MV-4-11 (cell line): ENCODE results near the gene ARVCF.

Experiments
- DNase-seq: peaks from one replicate; lab custom pipeline; 2025; lab: John Stamatoyannopoulos, UW

The ARVCF gene

GRCh38 chr22:20015971-20016733 lies 471 bp downstream of the ARVCF start:
- no peak for DNase-seq

GRCh38 chr22:20015187-20015625 lies 1.4 kb downstream of the ARVCF start:
- no peak for DNase-seq

GRCh38 chr22:20014526-20015186 lies 2.0 kb downstream of the ARVCF start:
- no peak for DNase-seq

- DNase-seq: no peak
Measured at GRCh38 chr22:20013382-20013871, 3.2 kb downstream of the ARVCF start.

- DNase-seq: no peak
Measured at GRCh38 chr22:20012741-20013331, 3.8 kb downstream of the ARVCF start.

- DNase-seq: no peak
Measured at GRCh38 chr22:20011993-20012740, 4.5 kb downstream of the ARVCF start.

- DNase-seq: no peak
Measured at GRCh38 chr22:20011123-20011992, 5.3 kb downstream of the ARVCF start.

- no peak for DNase-seq
Measured at GRCh38 chr22:20010307-20011122, 6.1 kb downstream of the ARVCF start.

- DNase-seq: no peak
Measured at GRCh38 chr22:20009582-20010306, 6.9 kb downstream of the ARVCF start.

GRCh38 chr22:20009018-20009491 lies 7.6 kb downstream of the ARVCF start:
- no peak for DNase-seq

- DNase-seq: no peak
Measured at GRCh38 chr22:20008221-20008995, 8.2 kb downstream of the ARVCF start.

GRCh38 chr22:20004464-20004863 lies 12.2 kb downstream of the ARVCF start:
- no peak for DNase-seq

- no peak for DNase-seq
Measured at GRCh38 chr22:20003304-20003703, 13.3 kb downstream of the ARVCF start.

GRCh38 chr22:20002636-20003035 lies 14.0 kb downstream of the ARVCF start:
- DNase-seq: no peak

GRCh38 chr22:20002128-20002527 lies 14.5 kb downstream of the ARVCF start:
- no peak for DNase-seq

- no peak for DNase-seq
Measured at GRCh38 chr22:20001082-20001638, 15.5 kb downstream of the ARVCF start.

- no peak for DNase-seq
Measured at GRCh38 chr22:20000246-20001081, 16.2 kb downstream of the ARVCF start.
